GM23248 (cell line): Measurements from ENCODE around the gene IFI27. TPM values are rescaled to one million over a fixed set of nuclear protein-coding genes. Genes with fewer than 3 reads are reported as not detected.
A peak's percentile ranks its signal among the peaks of the same experiment; 100 is the strongest.

Experiments used
- DNase-seq: peaks from one replicate; pipeline ENCODE4 v3.0.0-alpha.2; 2015
- H2AFZ ChIP-seq: fragments of 200-600 bp; sonication (generic); 2 replicates; pipeline ENCODE4 v1.6.1; 2016; ENCODE audit warnings: antibody characterized with exemption
- H3F3A ChIP-seq: fragments of 200-600 bp; sonication (generic); 2 replicates; pipeline ENCODE4 v1.6.1; 2016; ENCODE audit warnings: mild to moderate bottlenecking, antibody characterized with exemption, mixed run types; ENCODE audit not compliant: insufficient read depth
- H3K27ac ChIP-seq: fragments of 200-600 bp; sonication (generic); 2 replicates; pipeline ENCODE4 v1.5.1; 2016; ENCODE audit warnings: mild to moderate bottlenecking
- H3K27me3 ChIP-seq: fragments of 200-600 bp; sonication (generic); replicated peaks from 2 replicates; pipeline ENCODE4 v1.6.1; 2016; ENCODE audit warnings: mild to moderate bottlenecking; ENCODE audit not compliant: insufficient read depth
- H3K36me3 ChIP-seq: fragments of 200-600 bp; sonication (generic); 2 replicates; pipeline ENCODE4 v1.6.1; 2016; ENCODE audit warnings: low read depth, mild to moderate bottlenecking
- H3K4me1 ChIP-seq: fragments of 200-600 bp; sonication (generic); 2 replicates; pipeline ENCODE4 v1.6.1; 2016; ENCODE audit warnings: mild to moderate bottlenecking; ENCODE audit not compliant: insufficient read depth
- H3K4me2 ChIP-seq: fragments of 200-600 bp; sonication (generic); one replicate; pipeline ENCODE4 v1.6.1; 2016; ENCODE audit warnings: mild to moderate bottlenecking; ENCODE audit not compliant: unreplicated experiment
- H3K4me3 ChIP-seq: fragments of 200-600 bp; sonication (generic); 2 replicates; pipeline ENCODE4 v1.5.1; 2016; ENCODE audit warnings: mild to moderate bottlenecking
- H3K79me2 ChIP-seq: fragments of 200-600 bp; sonication (generic); 2 replicates; pipeline ENCODE4 v1.6.1; 2016; ENCODE audit warnings: mild to moderate bottlenecking; ENCODE audit not compliant: insufficient read depth
- H3K9ac ChIP-seq: fragments of 200-600 bp; sonication (generic); 2 replicates; pipeline ENCODE4 v1.6.1; 2016; ENCODE audit warnings: mild to moderate bottlenecking
- H3K9me2 ChIP-seq: fragments of 200-600 bp; sonication (generic); 2 replicates; pipeline ENCODE4 v1.6.1; 2016; ENCODE audit warnings: mixed run types, mild to moderate bottlenecking, moderate library complexity; ENCODE audit not compliant: insufficient read depth
- H3K9me3 ChIP-seq: fragments of 200-600 bp; sonication (generic); one replicate; pipeline ENCODE4 v1.6.1; 2017; ENCODE audit warnings: low read depth
- H4K20me1 ChIP-seq: fragments of 200-600 bp; sonication (generic); 2 replicates; pipeline ENCODE4 v1.6.0; 2016; ENCODE audit not compliant: insufficient read depth
- EZH2 ChIP-seq: fragments of 200-600 bp; sonication (generic); IDR thresholded peaks from 2 replicates; pipeline ENCODE4 v1.6.1; 2018; ENCODE audit warnings: antibody characterized with exemption, mild to moderate bottlenecking; ENCODE audit not compliant: insufficient read depth, poor library complexity, severe bottlenecking
- EZH2phosphoT487 ChIP-seq: fragments of 200-600 bp; sonication (generic); IDR thresholded peaks from 2 replicates; pipeline ENCODE4 v1.6.1; 2018; ENCODE audit warnings: antibody characterized with exemption, moderate library complexity, mild to moderate bottlenecking, low read depth; ENCODE audit not compliant: insufficient read depth
- whole genome bisulfite sequencing, 2 experiments: methylation state at CpG; one replicate each; pipeline ENCODE4 v1.1.6; 2015 to 2017; ENCODE audit warnings: low lambda C conversion rate in 2 of 2, low coverage in 1 of 2; ENCODE audit errors: missing lambda C conversion rate in 2 of 2; 5-methylcytosine and 5-hydroxymethylcytosine counted together
- in situ Hi-C: fragments of 300-500 bp; cut with MboI; formaldehyde crosslinking; loops from 2 replicates; pipeline ENCODE4 v1.15.0; 2020
- polyA plus RNA-seq: library from polyadenylated mRNA; unstranded; fragments of >200 nt; fragmentation: Nextera tagmentation; extraction: Ambion mirVana; gene quantifications from 2 replicates; pipeline ENCODE4 v1.2.1, GENCODE V29; 2016
- total RNA-seq: library from RNA; depleted of rRNA; stranded (reverse); fragments of >200 nt; shearing (Covaris generic); gene quantifications from 2 replicates; pipeline ENCODE4 v1.2.3, GENCODE V29; 2014

Gene IFI27
- total and polyA plus RNA-seq, 2 experiments from 2014 or later: not detected

DNA sequence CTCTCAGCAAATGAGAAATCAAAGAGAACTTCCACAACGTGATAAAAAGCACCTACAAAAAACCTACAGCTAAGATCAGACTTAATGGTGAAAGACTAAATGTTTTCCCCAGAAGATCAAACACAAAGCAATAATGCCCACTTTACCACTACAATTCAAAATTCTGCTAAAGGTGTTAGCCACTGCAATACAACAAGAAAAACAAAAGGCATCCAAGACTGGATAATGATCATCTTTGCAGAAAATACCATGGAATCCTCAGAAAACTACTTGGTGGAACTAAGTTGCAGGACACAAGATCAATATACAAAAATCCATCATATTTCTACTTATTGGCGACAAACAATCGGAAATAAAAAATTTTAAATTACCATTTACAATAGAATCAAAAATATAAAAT lies 36.0 kb upstream of the IFI27 start:
- peaks cover 42% of the 10 kb centered on the region for H3K36me3 ChIP-seq
- no peak overlapping the region for H3K4me2 ChIP-seq
- H3K9me3 ChIP-seq: peaks cover 3% of the 10 kb centered on the region
- H3K9me2 ChIP-seq: no peaks in the 10 kb centered on the region
- no peak overlapping the region for H3K27ac ChIP-seq
- H3F3A ChIP-seq: peaks cover 7% of the 10 kb centered on the region; the same call in 1 of the 2 replicates
- H3K9ac ChIP-seq: no peak overlapping the region
- no peak for DNase-seq
- no peak overlapping the region for H3K4me3 ChIP-seq
- in situ Hi-C loops: no loop called here
- peaks cover 100% of the 10 kb centered on the region for H3K79me2 ChIP-seq
- no peak overlapping the region for H2AFZ ChIP-seq
- peaks cover 27% of the 10 kb centered on the region for H3K4me1 ChIP-seq
- no peak for TF ChIP-seq EZH2
- no peak for TF ChIP-seq EZH2phosphoT487
- no peaks in the 10 kb centered on the region for H3K27me3 ChIP-seq
- whole genome bisulfite sequencing, 2 experiments: 96 to 99% methylated on average over 3 of the region's 3 CpGs
- H4K20me1 ChIP-seq: peaks cover 35% of the 10 kb centered on the region

DNA sequence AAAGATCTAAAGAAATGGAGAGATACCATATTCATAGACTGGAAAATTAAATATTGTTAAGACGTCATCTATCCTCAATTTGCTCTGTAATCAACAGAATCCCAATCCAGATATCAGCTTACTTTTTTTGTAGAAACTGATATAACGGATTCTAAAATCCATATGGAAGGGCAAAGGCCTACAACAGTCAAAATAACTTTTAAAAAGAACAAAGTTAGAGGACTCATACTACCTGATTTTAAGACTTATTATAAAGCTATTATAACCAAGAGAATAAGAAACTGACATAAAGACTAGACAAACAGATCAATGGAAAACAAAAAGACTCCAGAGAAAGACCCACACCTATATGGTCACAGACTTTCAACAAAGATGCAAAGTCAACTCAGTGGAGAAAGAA lies 35.5 kb upstream of the IFI27 start:
- WGBS, 2 experiments: 76 to 82% methylated on average over 2 of the region's 2 CpGs
- H3K9ac ChIP-seq: no peak overlapping the region
- no peak overlapping the region for H3K27ac ChIP-seq
- no peak overlapping the region for H3K4me2 ChIP-seq
- peaks cover 100% of the 10 kb centered on the region for H3K79me2 ChIP-seq
- peaks cover 3% of the 10 kb centered on the region for H3K9me3 ChIP-seq
- no peaks in the 10 kb centered on the region for H3K27me3 ChIP-seq
- peaks cover 31% of the 10 kb centered on the region for H3K4me1 ChIP-seq
- no peak overlapping the region for H2AFZ ChIP-seq
- H3K36me3 ChIP-seq: peaks cover 37% of the 10 kb centered on the region
- no peak overlapping the region for H3K4me3 ChIP-seq
- H3K9me2 ChIP-seq: no peaks in the 10 kb centered on the region
- no peak for TF ChIP-seq EZH2
- TF ChIP-seq EZH2phosphoT487: no peak
- in situ Hi-C loops: no loop called here
- peaks cover 30% of the 10 kb centered on the region for H4K20me1 ChIP-seq
- H3F3A ChIP-seq: peaks cover 7% of the 10 kb centered on the region; the same call in 1 of the 2 replicates
- no peak for DNase-seq

DNA sequence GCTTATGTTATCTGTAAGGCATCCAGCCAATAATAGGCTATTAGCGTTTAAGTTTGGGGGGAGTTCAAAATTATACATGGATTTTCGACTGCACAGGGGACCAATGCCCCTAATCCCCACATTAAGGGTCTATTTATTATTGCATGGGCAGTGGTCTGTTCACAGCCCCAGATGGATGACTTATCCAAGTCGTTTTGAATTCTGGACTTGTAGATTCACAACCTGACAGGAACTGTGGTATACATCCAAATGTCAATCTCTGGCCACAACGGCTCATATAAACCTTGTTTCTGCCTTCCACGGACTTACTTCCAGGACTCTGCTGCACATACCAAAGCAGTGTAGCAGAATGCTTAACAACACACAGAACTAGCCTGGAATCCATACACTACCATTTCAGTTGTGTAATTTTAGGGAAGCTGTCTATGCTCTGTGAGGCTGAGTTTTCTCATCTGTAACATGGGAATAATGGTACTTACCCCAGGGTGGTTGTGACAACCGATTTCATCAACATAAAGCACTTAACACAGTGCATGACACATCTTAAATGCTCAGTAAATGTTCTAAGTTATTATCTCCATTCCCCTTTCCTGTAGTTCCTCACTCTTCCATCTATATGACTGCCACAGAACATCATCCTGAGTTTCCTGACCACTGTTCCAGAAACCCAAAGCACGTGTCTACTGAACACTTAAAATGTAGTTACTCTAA lies 33.3 kb upstream of the IFI27 start:
- Histone ChIP-seq H3K36me3 (peaks cover 35% of the 10 kb centered on the region), H3K27ac (no peak overlapping the region), H3K4me3 (peak overlapping the region; percentile 87), H3K9ac (no peak overlapping the region), H2AFZ (no peak overlapping the region), H3K4me2 (peak overlapping the region; percentile 92), H3K4me1 (peaks cover 35% of the 10 kb centered on the region), H3K9me3 (no peaks in the 10 kb centered on the region), H3K9me2 (no peaks in the 10 kb centered on the region), H4K20me1 (peaks cover 19% of the 10 kb centered on the region), H3K79me2 (peaks cover 96% of the 10 kb centered on the region), H3F3A (peaks cover 7% of the 10 kb centered on the region; the same call in 1 of the 2 replicates), H3K27me3 (no peaks in the 10 kb centered on the region)
- TF ChIP-seq EZH2: no peak
- no peak for TF ChIP-seq EZH2phosphoT487
- peak; percentile 25 for DNase-seq
- in situ Hi-C loops: no loop called here
- WGBS, 2 experiments: 71 to 72% methylated on average over 7 of the region's 7 CpGs

- Histone ChIP-seq H3K27ac (no peak overlapping the region), H3K4me2 (peak overlapping the region; percentile 92), H3F3A (peaks cover 7% of the 10 kb centered on the region; the same call in 1 of the 2 replicates), H3K9me3 (no peaks in the 10 kb centered on the region), H3K9me2 (no peaks in the 10 kb centered on the region), H3K27me3 (no peaks in the 10 kb centered on the region), H4K20me1 (peaks cover 19% of the 10 kb centered on the region), H2AFZ (no peak overlapping the region), H3K4me3 (peak overlapping the region; percentile 87), H3K4me1 (peaks cover 35% of the 10 kb centered on the region), H3K79me2 (peaks cover 96% of the 10 kb centered on the region), H3K36me3 (peaks cover 35% of the 10 kb centered on the region), H3K9ac (no peak overlapping the region)
- TF ChIP-seq EZH2: no peak
- no peak for TF ChIP-seq EZH2phosphoT487
- in situ Hi-C loops: no loop called here
- DNase-seq: no peak
- 77 to 83% methylated on average over 5 of the region's 5 CpGs for WGBS, 2 experiments
These were observed 32.7 kb upstream of the IFI27 start for GRCh38 chr14:94077823-94078222.
